B cell (primary cell): ENCODE results near the gene TRPM6.

Experiments used
- EZH2 ChIP-seq: IDR thresholded peaks from 2 replicates; pipeline ENCODE4 v1.6.1; 2012; ENCODE audit warnings: borderline replicate concordance, low read depth, mild to moderate bottlenecking, moderate library complexity, low read length; ENCODE audit not compliant: insufficient read depth, poor library complexity, severe bottlenecking
- TF ChIP-seq, protein P1 (sequence below): fragments of 200-600 bp; IDR thresholded peaks from one replicate; pipeline ENCODE4 v1.8.0; 2022; ENCODE audit warnings: antibody characterized with exemption, mild to moderate bottlenecking

DNA sequence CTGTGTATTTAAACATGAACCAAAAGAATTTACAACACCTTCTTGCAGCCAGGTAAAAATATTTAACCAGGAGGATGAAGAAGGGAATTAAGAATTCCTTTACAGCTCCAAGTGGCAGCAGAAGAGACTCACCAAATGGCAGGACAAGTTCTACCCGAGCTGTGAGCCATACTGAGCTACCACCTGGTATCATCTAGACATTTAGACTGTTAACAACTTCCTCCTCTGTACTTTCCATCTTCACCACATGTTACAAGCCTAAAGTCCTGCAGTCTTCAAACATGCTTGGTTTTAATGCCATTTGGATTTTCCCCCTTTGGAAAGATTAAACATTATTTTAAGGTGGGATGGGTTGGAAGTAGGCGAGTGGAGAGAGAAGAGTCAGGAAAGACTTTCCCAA lies 190.2 kb downstream of the TRPM6 start:
- TF ChIP-seq, protein P1, sequence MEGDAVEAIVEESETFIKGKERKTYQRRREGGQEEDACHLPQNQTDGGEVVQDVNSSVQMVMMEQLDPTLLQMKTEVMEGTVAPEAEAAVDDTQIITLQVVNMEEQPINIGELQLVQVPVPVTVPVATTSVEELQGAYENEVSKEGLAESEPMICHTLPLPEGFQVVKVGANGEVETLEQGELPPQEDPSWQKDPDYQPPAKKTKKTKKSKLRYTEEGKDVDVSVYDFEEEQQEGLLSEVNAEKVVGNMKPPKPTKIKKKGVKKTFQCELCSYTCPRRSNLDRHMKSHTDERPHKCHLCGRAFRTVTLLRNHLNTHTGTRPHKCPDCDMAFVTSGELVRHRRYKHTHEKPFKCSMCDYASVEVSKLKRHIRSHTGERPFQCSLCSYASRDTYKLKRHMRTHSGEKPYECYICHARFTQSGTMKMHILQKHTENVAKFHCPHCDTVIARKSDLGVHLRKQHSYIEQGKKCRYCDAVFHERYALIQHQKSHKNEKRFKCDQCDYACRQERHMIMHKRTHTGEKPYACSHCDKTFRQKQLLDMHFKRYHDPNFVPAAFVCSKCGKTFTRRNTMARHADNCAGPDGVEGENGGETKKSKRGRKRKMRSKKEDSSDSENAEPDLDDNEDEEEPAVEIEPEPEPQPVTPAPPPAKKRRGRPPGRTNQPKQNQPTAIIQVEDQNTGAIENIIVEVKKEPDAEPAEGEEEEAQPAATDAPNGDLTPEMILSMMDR: no peak
- TF ChIP-seq EZH2: no peak
